Heart right ventricle (tissue), 16 donors: Measurements from ENCODE around the gene SLPI. TPM values are rescaled to one million over a fixed set of nuclear protein-coding genes. Genes with fewer than 3 reads are reported as not detected.

Experiments used
- ATAC-seq, 8 donors: fragments of 200-7000 bp; cut with Tn5 transposase; one replicate each; pipeline ENCODE4 v1.9.1; 2020; ENCODE audit warnings: mild to moderate bottlenecking in 8 of 8, moderate library complexity in 8 of 8, moderate number of reproducible peaks in 1 of 8
- DNase-seq, 2 donors: peaks; one replicate each; pipeline ENCODE4 v3.0.0-alpha.2; 2020
- H3K27ac ChIP-seq, 10 donors: fragments of 200-600 bp; sonication (generic) in 2 of 10; one replicate each; pipeline versions ENCODE4 v1.5.0 to v1.8.0; 2020 to 2022; ENCODE audit warnings: mild to moderate bottlenecking in 3 of 10
- H3K27me3 ChIP-seq, 7 donors: fragments of 200-600 bp; one replicate each; pipeline ENCODE4 v1.8.0; 2021 to 2022; ENCODE audit warnings: mild to moderate bottlenecking in 2 of 7
- H3K36me3 ChIP-seq, 9 donors: fragments of 200-600 bp; sonication (generic) in 1 of 9; one replicate each; pipeline versions ENCODE4 v1.5.0 to v1.8.0; 2020 to 2022; ENCODE audit warnings: mild to moderate bottlenecking in 2 of 9
- H3K4me1 ChIP-seq, 9 donors: fragments of 200-600 bp; sonication (generic) in 1 of 9; one replicate each; pipeline versions ENCODE4 v1.5.0 to v1.8.0; 2020 to 2022; ENCODE audit warnings: mild to moderate bottlenecking in 4 of 9
- H3K4me3 ChIP-seq, 10 donors: fragments of 200-600 bp; sonication (generic) in 2 of 10; one replicate each; pipeline versions ENCODE4 v1.5.0 to v1.8.0; 2020 to 2022; ENCODE audit warnings: mild to moderate bottlenecking in 7 of 10, moderate library complexity in 2 of 10
- H3K9me3 ChIP-seq, 11 donors: fragments of 200-600 bp in 10 of 11; sonication (generic) in 2 of 11; one replicate each; pipeline versions ENCODE4 v1.5.0 to v1.8.0; 2013 to 2022; ENCODE audit warnings: mild to moderate bottlenecking in 2 of 11, control low read depth in 1 of 11, moderate library complexity in 1 of 11
- WGBS, 2 donors: extraction: QIAGEN DNeasy Blood & Tissue Kit; methylation state at CpG; one replicate each; pipeline ENCODE4 v1.1.7; 2013; ENCODE audit warnings: inconsistent platforms in 1 of 2; 5-methylcytosine and 5-hydroxymethylcytosine counted together
- intact Hi-C, 10 donors: fragments of 100-400 bp; cut with DNase I; formaldehyde crosslinking; loops; one replicate each; pipeline versions ENCODE4 v1.11.1 to v1.14.2; 2022
- polyA plus RNA-seq, 2 donors: library from polyadenylated mRNA; stranded (reverse); fragments of 200-250 nt; gene quantifications; one replicate each; pipeline ENCODE4 v1.2.3, GENCODE V29; 2013
- total RNA-seq, 10 donors: library from RNA; stranded (reverse); fragmentation: NEBNext Ultra II Directional in 3 of 10; extraction: Animal tissue kit (Norgen Biotek cat#: 25700) in 3 of 10; gene quantifications; one replicate each; pipeline versions ENCODE4 v1.2.1 to v1.2.4, GENCODE V29; 2021 to 2023
- TF ChIP-seq, protein P1 (sequence below), 9 donors: fragments of 200-600 bp; sonication (generic) in 2 of 9; IDR thresholded peaks; one replicate each; pipeline versions ENCODE4 v1.5.0 to v1.8.0; 2021 to 2022; ENCODE audit warnings: antibody characterized with exemption in 9 of 9, mild to moderate bottlenecking in 5 of 9, moderate library complexity in 1 of 9
- donor health status: Arrhythmogenic right ventricular cardiomyopathy.
- donor health status: ischemic (EF 13 %, LVEDD 7.1; RV severe dilation, severe dysfunction).
- donor health status: healthy with polysubstance abuse.
- donor health status: DM: no; HTN: yes; CAD: no.
- donor health status: DM: no; HTN: no; CAD: no.
- donor health status: ischemic (EF 25% LVEDD 6.9; RV normal size, moderate dysfunction).
- donor health status: ischemic (EF 25% LVEDD 5.7; RV mildly dilated, moderate dysfunction).
- donor health status: healthy.
- donor health status: DM: yes; HTN: yes; CAD: no.
- donor health status: Ischemic cardiomyopathy.
- donor health status: ischemic (EF 35%, LVEDD 5.7; RV mildly dilated, moderate dysfunction).
- donor health status: nonischemic (EF 11% LVEDD 7.7; RV severe dilation, severe dysfunction).
- donor health status: DM: yes; HTN: yes; CAD: no.
- donor health status: PGD.
- donor health status: ischemic (EF 29% LVEDD 5.4; RV normal size, mild dysfunction).
- donor health status: nonischemic (EF 23%, LVEDD 6.1; RV moderate dilation, normal function).

SLPI gene
- total and polyA plus RNA-seq, 12 donors, result 0.43 to 5.1 (median 1.8) TPM; not detected in 4

DNA sequence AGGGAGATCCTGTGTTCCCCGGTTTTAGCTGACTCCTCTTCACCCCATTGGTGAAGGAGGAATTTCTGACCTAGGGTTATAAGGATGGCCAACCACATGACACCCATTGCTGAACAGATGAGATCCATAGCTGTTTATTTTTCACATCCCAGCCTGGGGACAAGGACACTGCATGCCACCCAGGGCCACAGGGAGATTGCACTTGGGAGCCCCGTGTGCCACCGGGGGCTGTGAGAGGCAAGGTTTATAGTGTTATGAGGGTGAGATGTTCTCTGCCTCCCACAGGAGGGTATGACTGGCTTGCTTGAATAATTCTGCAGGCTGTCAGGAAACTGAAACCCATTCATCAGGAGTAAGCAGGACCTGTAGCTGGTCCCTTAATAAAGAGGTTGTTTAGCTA lies 14.7 kb upstream of the SLPI start:
- Histone ChIP-seq H3K4me1 (no peaks in the 10 kb centered on the region), H3K27me3 (peaks cover 0 to 39% (median 21%) of the 10 kb centered on the region in 7 donors), H3K4me3 (no peak overlapping the region), H3K9me3 (no peaks in the 10 kb centered on the region), H3K27ac (no peak overlapping the region), H3K36me3 (no peaks in the 10 kb centered on the region)
- intact Hi-C loops, result no loop called here
- 73 to 76% methylated on average over 3 of the region's 3 CpGs for WGBS, 2 donors
- ATAC-seq, result no peak
- DNase-seq, result no peak
- TF ChIP-seq, protein P1, sequence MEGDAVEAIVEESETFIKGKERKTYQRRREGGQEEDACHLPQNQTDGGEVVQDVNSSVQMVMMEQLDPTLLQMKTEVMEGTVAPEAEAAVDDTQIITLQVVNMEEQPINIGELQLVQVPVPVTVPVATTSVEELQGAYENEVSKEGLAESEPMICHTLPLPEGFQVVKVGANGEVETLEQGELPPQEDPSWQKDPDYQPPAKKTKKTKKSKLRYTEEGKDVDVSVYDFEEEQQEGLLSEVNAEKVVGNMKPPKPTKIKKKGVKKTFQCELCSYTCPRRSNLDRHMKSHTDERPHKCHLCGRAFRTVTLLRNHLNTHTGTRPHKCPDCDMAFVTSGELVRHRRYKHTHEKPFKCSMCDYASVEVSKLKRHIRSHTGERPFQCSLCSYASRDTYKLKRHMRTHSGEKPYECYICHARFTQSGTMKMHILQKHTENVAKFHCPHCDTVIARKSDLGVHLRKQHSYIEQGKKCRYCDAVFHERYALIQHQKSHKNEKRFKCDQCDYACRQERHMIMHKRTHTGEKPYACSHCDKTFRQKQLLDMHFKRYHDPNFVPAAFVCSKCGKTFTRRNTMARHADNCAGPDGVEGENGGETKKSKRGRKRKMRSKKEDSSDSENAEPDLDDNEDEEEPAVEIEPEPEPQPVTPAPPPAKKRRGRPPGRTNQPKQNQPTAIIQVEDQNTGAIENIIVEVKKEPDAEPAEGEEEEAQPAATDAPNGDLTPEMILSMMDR (IDR thresholded peaks at IDR 0.05), result no peak

DNA sequence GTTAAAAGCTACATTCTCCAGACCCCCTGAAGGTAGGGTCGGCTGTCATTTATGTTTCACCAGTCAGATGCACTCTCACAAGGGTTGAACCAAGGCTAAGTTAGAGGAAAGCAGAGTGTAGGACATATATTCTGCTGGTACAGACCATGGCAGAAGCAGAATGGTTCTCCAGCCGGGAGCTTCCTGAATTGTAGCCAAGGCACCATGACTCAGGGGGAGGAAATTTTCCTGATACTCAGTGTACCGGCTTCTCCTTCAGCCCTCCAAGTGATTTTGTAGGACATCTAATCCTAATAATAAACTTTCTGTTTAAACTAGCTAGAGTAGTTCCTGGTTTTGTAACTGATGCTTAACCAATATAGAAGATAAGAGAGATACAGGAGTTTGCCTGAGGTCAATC lies 14.2 kb upstream of the SLPI start:
- TF ChIP-seq, protein P1 (IDR thresholded peaks at IDR 0.05), result no peak
- intact Hi-C loops, result no loop called here
- ATAC-seq, result no peak
- Histone ChIP-seq H3K36me3 (no peaks in the 10 kb centered on the region), H3K27me3 (peaks cover 0 to 34% (median 18%) of the 10 kb centered on the region in 7 donors), H3K4me1 (no peaks in the 10 kb centered on the region), H3K9me3 (no peaks in the 10 kb centered on the region), H3K4me3 (no peak overlapping the region), H3K27ac (no peak overlapping the region)
- DNase-seq, result no peak
- WGBS, 2 donors, result 76 to 79% methylated on average over 3 of the region's 3 CpGs

DNA sequence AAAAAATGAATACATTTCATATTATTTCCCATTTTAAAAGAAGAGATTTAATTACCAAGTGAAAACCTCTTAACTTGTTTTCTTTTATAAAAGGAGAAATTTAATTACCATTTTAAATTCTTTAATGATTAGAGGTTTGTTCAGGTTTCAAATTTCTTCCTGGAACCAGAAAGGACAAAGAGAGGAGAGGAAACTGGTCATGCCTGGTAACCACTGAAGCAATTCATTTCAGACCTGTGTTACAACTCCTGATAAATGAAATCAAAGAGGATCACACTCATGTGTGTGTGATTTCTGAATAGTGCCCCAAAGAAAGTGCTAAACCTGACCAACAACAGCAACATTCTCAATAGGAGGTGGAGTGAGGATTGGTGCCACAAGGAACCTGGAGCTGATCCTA lies 12.6 kb upstream of the SLPI start:
- Histone ChIP-seq H3K36me3 (no peaks in the 10 kb centered on the region), H3K4me3 (no peak overlapping the region), H3K27ac (no peak overlapping the region), H3K4me1 (no peaks in the 10 kb centered on the region), H3K9me3 (no peaks in the 10 kb centered on the region), H3K27me3 (peaks cover 0 to 31% (median 17%) of the 10 kb centered on the region in 7 donors)
- intact Hi-C loops, result no loop called here
- no peak for DNase-seq
- no peak for ATAC-seq
- TF ChIP-seq, protein P1 (IDR thresholded peaks at IDR 0.05), result no peak

DNA sequence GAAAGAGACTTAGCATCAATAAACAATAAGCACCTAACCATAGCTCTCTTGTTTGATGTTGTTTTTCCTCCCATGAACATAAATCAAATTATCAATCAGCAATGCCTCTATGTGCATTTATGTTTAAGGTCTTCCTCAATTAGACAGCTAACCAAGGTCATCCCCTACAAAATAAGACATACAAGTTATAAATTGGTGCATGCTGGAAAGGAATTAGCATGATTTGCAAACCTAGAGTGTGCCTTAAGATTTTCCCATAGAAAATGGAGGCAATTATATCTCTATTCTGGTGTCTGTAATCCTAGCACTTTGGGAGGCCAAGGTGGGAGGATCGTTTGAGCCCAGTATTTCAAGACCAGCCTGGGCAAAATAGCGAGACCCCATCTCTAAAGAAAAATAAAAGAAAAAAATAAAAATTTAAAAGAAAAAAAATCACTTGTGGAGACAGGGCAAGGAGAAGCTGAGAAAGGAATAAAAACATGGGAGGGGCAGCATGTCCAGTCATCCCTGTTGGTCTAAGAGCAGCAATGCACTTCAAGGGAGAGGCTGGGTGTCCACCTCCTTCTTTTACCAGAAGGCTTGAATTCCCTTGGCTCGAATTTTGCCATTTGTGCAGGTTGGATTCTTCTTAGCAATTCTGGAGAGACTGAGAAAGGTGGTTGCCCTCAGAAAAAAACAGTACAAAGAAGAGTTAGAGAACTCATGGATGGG lies 9.3 kb upstream of the SLPI start:
- Histone ChIP-seq H3K27ac (no peak overlapping the region), H3K36me3 (no peaks in the 10 kb centered on the region), H3K27me3 (peaks cover 0 to 30% (median 8%) of the 10 kb centered on the region in 7 donors), H3K4me1 (no peaks in the 10 kb centered on the region), H3K9me3 (no peaks in the 10 kb centered on the region), H3K4me3 (no peak overlapping the region)
- ATAC-seq (no peak), DNase-seq (no peak)
- 74 to 84% methylated on average over 3 of the region's 3 CpGs for WGBS, 2 donors
- intact Hi-C loops, result no loop called here
- TF ChIP-seq, protein P1 (IDR thresholded peaks at IDR 0.05), result no peak
